Measurements from ENCODE around the gene TWSG1.

GRCh38 chr18:9328776-9329175 is 5.8 kb upstream of the TWSG1 start:
- TF ChIP-seq, protein P1, sequence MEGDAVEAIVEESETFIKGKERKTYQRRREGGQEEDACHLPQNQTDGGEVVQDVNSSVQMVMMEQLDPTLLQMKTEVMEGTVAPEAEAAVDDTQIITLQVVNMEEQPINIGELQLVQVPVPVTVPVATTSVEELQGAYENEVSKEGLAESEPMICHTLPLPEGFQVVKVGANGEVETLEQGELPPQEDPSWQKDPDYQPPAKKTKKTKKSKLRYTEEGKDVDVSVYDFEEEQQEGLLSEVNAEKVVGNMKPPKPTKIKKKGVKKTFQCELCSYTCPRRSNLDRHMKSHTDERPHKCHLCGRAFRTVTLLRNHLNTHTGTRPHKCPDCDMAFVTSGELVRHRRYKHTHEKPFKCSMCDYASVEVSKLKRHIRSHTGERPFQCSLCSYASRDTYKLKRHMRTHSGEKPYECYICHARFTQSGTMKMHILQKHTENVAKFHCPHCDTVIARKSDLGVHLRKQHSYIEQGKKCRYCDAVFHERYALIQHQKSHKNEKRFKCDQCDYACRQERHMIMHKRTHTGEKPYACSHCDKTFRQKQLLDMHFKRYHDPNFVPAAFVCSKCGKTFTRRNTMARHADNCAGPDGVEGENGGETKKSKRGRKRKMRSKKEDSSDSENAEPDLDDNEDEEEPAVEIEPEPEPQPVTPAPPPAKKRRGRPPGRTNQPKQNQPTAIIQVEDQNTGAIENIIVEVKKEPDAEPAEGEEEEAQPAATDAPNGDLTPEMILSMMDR (IDR thresholded peaks at IDR 0.05) = no peak
- TF ChIP-seq POLR2AphosphoS5 (IDR thresholded peaks at IDR 0.05) = no peak

Measured in gastroesophageal sphincter (tissue), 3 donors.